T-helper 2 cell treated with Interferon-gamma antibody and Interleukin-4, amounts not matched to agents 5 μg/mL and 100 μg/mL, for 36 hours (primary cell): ENCODE data around the gene CASP9.
"Not testable (repeated sequence)": the region's sequence is repeated elsewhere in the genome, so short reads cannot be mapped to it uniquely, and the experiment has no call there.

ENCODE experiments used
- DNase-seq: peaks from one replicate; pipeline ENCODE4 v3.0.0; 2021; ENCODE audit warnings: low spot score
- H3K27ac Mint-ChIP-seq: one replicate; pipeline ENCODE4 v1.8.0; 2021; ENCODE audit warnings: mild to moderate bottlenecking, mixed read lengths
- H3K27me3 Mint-ChIP-seq: one replicate; pipeline ENCODE4 v1.8.0; 2021; ENCODE audit warnings: low read depth, mixed read lengths
- H3K36me3 Mint-ChIP-seq: one replicate; pipeline ENCODE4 v1.8.0; 2021; ENCODE audit warnings: low read depth, mixed read lengths
- H3K4me1 Mint-ChIP-seq: one replicate; pipeline ENCODE4 v1.8.0; 2021; ENCODE audit warnings: low read depth, mixed read lengths
- H3K4me3 Mint-ChIP-seq: one replicate; pipeline ENCODE4 v1.8.0; 2022; ENCODE audit warnings: mild to moderate bottlenecking, moderate library complexity, mixed read lengths
- H3K9me3 Mint-ChIP-seq: one replicate; pipeline ENCODE4 v1.8.0; 2021; ENCODE audit warnings: mixed read lengths

The CASP9 gene

GRCh38 chr1:15459771-15460707 is 64.0 kb downstream of the CASP9 start:
- no peaks in the 10 kb centered on the region for H3K9me3 Mint-ChIP-seq
- H3K27ac Mint-ChIP-seq = no peak overlapping the region
- H3K4me1 Mint-ChIP-seq = no peaks in the 10 kb centered on the region
- no peak for DNase-seq
- H3K4me3 Mint-ChIP-seq = no peak overlapping the region
- H3K36me3 Mint-ChIP-seq = no peaks in the 10 kb centered on the region
- no peaks in the 10 kb centered on the region for H3K27me3 Mint-ChIP-seq

- not testable (repeated sequence) for H3K27ac Mint-ChIP-seq, H3K36me3 Mint-ChIP-seq, H3K4me1 Mint-ChIP-seq
These were observed 65.6 kb downstream of the CASP9 start for GRCh38 chr1:15458388-15458787.

GRCh38 chr1:15457585-15457984 is 66.4 kb downstream of the CASP9 start:
- DNase-seq = no peak
- H3K9me3 Mint-ChIP-seq = no peaks in the 10 kb centered on the region
- H3K27ac Mint-ChIP-seq = no peak overlapping the region
- no peaks in the 10 kb centered on the region for H3K27me3 Mint-ChIP-seq
- H3K4me1 Mint-ChIP-seq = no peaks in the 10 kb centered on the region
- no peaks in the 10 kb centered on the region for H3K36me3 Mint-ChIP-seq
- H3K4me3 Mint-ChIP-seq = no peak overlapping the region

More at GRCh38 chr1:15458388-15458787, 65.6 kb downstream of the CASP9 start:
- H3K27me3 Mint-ChIP-seq, DNase-seq, H3K9me3 Mint-ChIP-seq, H3K4me3 Mint-ChIP-seq: not testable (repeated sequence)

DNA sequence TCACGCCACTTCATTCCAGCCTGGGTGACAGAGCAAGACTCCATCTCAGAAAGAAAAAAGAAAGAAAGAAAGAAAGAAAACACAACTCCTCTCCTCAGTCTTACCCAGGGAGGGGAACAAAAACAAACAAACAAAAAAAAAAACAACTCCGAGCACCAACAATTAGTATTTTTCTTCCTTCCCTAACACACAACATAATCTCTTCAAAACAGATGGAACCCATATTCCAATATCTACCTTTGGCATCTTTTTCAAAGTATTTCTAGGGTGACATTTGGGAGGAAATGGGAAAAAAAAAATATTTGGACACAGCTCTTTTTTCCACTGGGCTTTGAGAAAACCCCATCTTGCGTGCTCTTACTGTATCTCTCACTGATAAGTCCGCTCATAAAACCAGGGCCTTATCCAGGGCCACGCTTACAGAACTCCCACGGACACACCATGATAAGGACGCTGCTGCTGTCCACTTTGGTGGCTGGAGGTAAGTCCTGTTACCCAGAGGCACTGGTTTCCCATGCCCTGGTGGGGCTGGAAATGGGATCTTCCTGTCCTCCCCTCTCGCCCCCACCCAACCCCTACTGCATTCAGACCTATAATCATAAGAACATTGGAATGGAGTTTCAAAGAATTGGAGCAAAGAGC is 67.6 kb downstream of the CASP9 start, which contains the start of gene CELA2A:
TSS of gene CELA2A (plus strand) at position 420 of the 642 bp plus-strand sequence. CDS start at position 442, 22 bp downstream.
- Mint-ChIP-seq H3K4me3 (no peak within 1 kb of the TSS), H3K4me1 (no peaks in the 10 kb centered on the region), H3K36me3 (no peaks in the 10 kb centered on the region), H3K27me3 (no peaks in the 10 kb centered on the region), H3K27ac (no peak within 1 kb of the TSS), H3K9me3 (no peaks in the 10 kb centered on the region)
- DNase-seq = no peak

GRCh38 chr1:15455522-15455921 is 68.5 kb downstream of the CASP9 start:
- H3K36me3 Mint-ChIP-seq = no peaks in the 10 kb centered on the region
- DNase-seq = no peak
- H3K4me3 Mint-ChIP-seq = no peak overlapping the region
- no peaks in the 10 kb centered on the region for H3K4me1 Mint-ChIP-seq
- H3K27ac Mint-ChIP-seq = no peak overlapping the region
- no peaks in the 10 kb centered on the region for H3K9me3 Mint-ChIP-seq
- peaks cover 4% of the 10 kb centered on the region for H3K27me3 Mint-ChIP-seq

DNA sequence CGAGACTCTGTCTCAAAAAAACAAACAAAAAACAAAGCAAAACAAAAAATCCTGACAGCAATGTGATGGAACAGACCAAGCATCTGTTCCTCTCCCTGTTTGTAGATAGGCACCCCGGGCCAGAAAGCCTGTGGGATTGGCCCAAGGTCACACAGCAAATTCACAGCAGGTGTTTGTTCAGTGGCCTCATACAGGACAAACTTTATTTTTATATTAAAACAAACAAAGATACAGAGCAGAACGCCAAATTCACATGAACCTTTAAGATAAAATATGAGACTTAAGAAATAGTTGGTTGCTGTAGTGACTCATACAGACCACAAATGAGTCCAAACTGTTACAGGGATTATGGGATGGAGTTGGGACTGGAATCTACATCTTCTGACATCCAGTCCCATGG is 69.8 kb downstream of the CASP9 start:
- H3K4me1 Mint-ChIP-seq = no peaks in the 10 kb centered on the region

DNA sequence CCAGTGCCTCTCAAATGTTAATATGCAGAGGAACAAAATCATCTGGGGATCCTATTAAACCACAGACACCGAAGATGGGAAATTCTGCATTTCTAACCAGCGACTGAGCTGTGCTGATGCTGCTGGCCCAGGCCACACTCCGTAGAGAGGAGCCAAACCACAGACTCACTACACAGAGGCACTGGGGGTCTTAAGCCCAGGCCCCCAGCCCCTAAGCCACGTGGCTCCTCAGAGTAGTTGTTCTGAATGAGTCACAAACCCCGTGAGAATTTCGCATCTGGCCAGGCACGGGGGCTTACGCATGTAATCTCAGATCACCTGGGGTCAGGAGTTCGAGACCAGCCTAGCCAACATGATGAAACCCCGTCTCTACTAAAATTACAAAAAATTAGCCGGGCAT is 70.3 kb downstream of the CASP9 start:
- Mint-ChIP-seq H3K27ac (no peak overlapping the region), H3K4me1 (no peaks in the 10 kb centered on the region), H3K27me3 (peaks cover 4% of the 10 kb centered on the region), H3K4me3 (no peak overlapping the region), H3K9me3 (no peaks in the 10 kb centered on the region), H3K36me3 (no peaks in the 10 kb centered on the region)
- DNase-seq = no peak

More for the DNA sequence above, 69.8 kb downstream of the CASP9 start:
- Mint-ChIP-seq H3K4me3 (no peak overlapping the region), H3K27me3 (peaks cover 4% of the 10 kb centered on the region), H3K36me3 (no peaks in the 10 kb centered on the region), H3K9me3 (no peaks in the 10 kb centered on the region), H3K27ac (no peak overlapping the region)
- no peak for DNase-seq

- Mint-ChIP-seq H3K4me1 (no peaks in the 10 kb centered on the region), H3K27me3 (peaks cover 4% of the 10 kb centered on the region), H3K9me3 (no peaks in the 10 kb centered on the region), H3K27ac (no peak overlapping the region), H3K36me3 (no peaks in the 10 kb centered on the region), H3K4me3 (no peak overlapping the region)
- no peak for DNase-seq
These were observed 71.0 kb downstream of the CASP9 start for GRCh38 chr1:15452866-15453571.

GRCh38 chr1:15452216-15452615 is 71.8 kb downstream of the CASP9 start:
- no peaks in the 10 kb centered on the region for H3K9me3 Mint-ChIP-seq
- no peaks in the 10 kb centered on the region for H3K4me1 Mint-ChIP-seq
- peaks cover 4% of the 10 kb centered on the region for H3K27me3 Mint-ChIP-seq
- H3K36me3 Mint-ChIP-seq = no peaks in the 10 kb centered on the region
- DNase-seq = no peak
- H3K27ac Mint-ChIP-seq = no peak overlapping the region
- H3K4me3 Mint-ChIP-seq = no peak overlapping the region

DNA sequence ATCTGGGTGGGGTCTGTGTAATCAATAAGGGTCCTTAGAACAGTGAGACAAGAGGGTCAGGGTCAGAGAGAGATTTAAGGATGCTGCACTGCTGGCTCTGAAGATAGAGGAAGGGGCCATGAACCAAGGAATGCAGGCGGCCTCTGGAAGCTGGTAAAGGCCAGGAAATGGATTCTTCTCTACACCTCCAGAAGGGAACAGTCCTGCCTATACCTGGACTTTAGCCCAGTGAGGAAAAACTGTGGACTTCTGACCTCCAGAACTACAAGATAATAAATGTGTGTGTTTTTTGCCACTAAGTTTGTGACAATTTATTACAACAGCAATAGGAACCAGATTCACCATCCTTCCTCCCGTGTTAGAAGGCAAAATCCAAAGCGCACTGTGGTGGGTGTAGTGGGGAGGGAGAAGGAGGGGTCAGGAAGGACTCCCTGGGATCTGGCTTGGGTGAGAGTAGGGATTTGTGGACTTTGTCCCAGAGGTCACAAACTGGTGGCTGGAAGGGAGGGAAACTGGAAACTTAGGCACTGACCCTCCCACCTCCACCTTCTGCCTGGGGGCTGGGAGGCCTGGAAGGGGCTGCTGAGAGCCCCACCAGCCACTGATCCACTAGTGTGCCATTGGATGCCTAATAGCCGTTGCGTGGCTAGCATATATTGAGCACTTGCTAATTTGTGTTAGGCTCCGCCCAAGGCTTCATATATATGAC is 72.8 kb downstream of the CASP9 start:
- H3K27me3 Mint-ChIP-seq = peaks cover 4% of the 10 kb centered on the region
- no peaks in the 10 kb centered on the region for H3K36me3 Mint-ChIP-seq
- no peak overlapping the region for H3K27ac Mint-ChIP-seq

GRCh38 chr1:15449567-15449966 is 74.4 kb downstream of the CASP9 start:
- Mint-ChIP-seq H3K4me1 (peaks cover 4% of the 10 kb centered on the region), H3K27ac (no peak overlapping the region), H3K4me3 (no peak overlapping the region), H3K9me3 (no peaks in the 10 kb centered on the region), H3K36me3 (no peaks in the 10 kb centered on the region), H3K27me3 (peaks cover 7% of the 10 kb centered on the region)
- DNase-seq = no peak

More for the DNA sequence above, 72.8 kb downstream of the CASP9 start:
- no peaks in the 10 kb centered on the region for H3K4me1 Mint-ChIP-seq
- H3K4me3 Mint-ChIP-seq = no peak overlapping the region
- no peaks in the 10 kb centered on the region for H3K9me3 Mint-ChIP-seq
- DNase-seq = no peak

- H3K4me1 Mint-ChIP-seq = peaks cover 4% of the 10 kb centered on the region
- H3K4me3 Mint-ChIP-seq = no peak overlapping the region
- DNase-seq = no peak
- H3K27me3 Mint-ChIP-seq = peaks cover 7% of the 10 kb centered on the region
- no peaks in the 10 kb centered on the region for H3K9me3 Mint-ChIP-seq
- no peaks in the 10 kb centered on the region for H3K36me3 Mint-ChIP-seq
- H3K27ac Mint-ChIP-seq = no peak overlapping the region
These were observed 75.0 kb downstream of the CASP9 start for GRCh38 chr1:15448877-15449462.

DNA sequence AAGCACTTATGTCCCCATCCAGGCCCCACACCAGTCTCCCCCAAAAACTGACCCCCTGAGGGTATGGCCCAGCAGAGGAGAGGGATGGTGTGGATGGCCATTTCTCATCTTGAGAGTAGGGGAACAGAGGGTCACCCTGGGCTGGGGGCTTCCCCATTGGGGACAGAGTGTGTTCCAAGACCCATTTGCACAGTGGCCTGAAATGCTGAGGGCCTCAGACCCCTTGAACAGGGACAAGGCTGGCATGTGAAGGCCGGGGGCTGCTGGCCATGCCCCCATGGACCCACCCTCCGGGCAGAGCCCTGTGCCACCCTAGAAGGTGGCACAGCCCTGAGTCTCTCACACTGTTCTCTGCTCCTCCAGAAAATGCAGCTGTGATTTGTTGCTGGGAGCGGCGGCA is 77.8 kb downstream of the CASP9 start:
- no peaks in the 10 kb centered on the region for H3K9me3 Mint-ChIP-seq
- no peak overlapping the region for H3K27ac Mint-ChIP-seq
- H3K36me3 Mint-ChIP-seq = no peaks in the 10 kb centered on the region
- H3K4me3 Mint-ChIP-seq = no peak overlapping the region
- no peak for DNase-seq
- H3K4me1 Mint-ChIP-seq = peaks cover 4% of the 10 kb centered on the region
- peaks cover 7% of the 10 kb centered on the region for H3K27me3 Mint-ChIP-seq
